ENCODE measurements around the gene CLMN.

CLMN gene

GRCh38 chr14:95265106-95266094, 54.3 kb downstream of the CLMN start:
- Histone ChIP-seq H3K4me3 (ENCODE audit: low read length) (no peak overlapping the region), H3K4me1 (ENCODE audit: control insufficient read depth, insufficient read depth, low read length) (peaks cover 4% of the 10 kb centered on the region), H3K27ac (ENCODE audit: low read depth, low read length) (peak overlapping the region; percentile 50), H3K27me3 (ENCODE audit: control insufficient read depth, insufficient read depth, low read length) (no peaks in the 10 kb centered on the region), H3K9ac (ENCODE audit: low read length) (peak overlapping the region; percentile 27), H3K36me3 (ENCODE audit: control insufficient read depth, insufficient read depth, low read length) (no peaks in the 10 kb centered on the region)

- Histone ChIP-seq H3K27ac (ENCODE audit: low read depth, low read length) (no peak overlapping the region), H3K4me3 (ENCODE audit: low read length) (no peak overlapping the region), H3K27me3 (ENCODE audit: control insufficient read depth, insufficient read depth, low read length) (no peaks in the 10 kb centered on the region), H3K9ac (ENCODE audit: low read length) (no peak overlapping the region), H3K36me3 (ENCODE audit: control insufficient read depth, insufficient read depth, low read length) (no peaks in the 10 kb centered on the region), H3K4me1 (ENCODE audit: control insufficient read depth, insufficient read depth, low read length) (peaks cover 4% of the 10 kb centered on the region)
Measured at GRCh38 chr14:95264271-95264973, 55.3 kb downstream of the CLMN start.

- Histone ChIP-seq H3K9ac (ENCODE audit: low read length) (no peak overlapping the region), H3K4me1 (ENCODE audit: control insufficient read depth, insufficient read depth, low read length) (peaks cover 4% of the 10 kb centered on the region), H3K27ac (ENCODE audit: low read depth, low read length) (no peak overlapping the region), H3K36me3 (ENCODE audit: control insufficient read depth, insufficient read depth, low read length) (no peaks in the 10 kb centered on the region), H3K27me3 (ENCODE audit: control insufficient read depth, insufficient read depth, low read length) (no peaks in the 10 kb centered on the region), H3K4me3 (ENCODE audit: low read length) (no peak overlapping the region)
Measured at GRCh38 chr14:95263527-95264231, 56.0 kb downstream of the CLMN start.

- Histone ChIP-seq H3K9ac (ENCODE audit: low read length) (no peak overlapping the region), H3K4me3 (ENCODE audit: low read length) (no peak overlapping the region), H3K27me3 (ENCODE audit: control insufficient read depth, insufficient read depth, low read length) (no peaks in the 10 kb centered on the region), H3K36me3 (ENCODE audit: control insufficient read depth, insufficient read depth, low read length) (no peaks in the 10 kb centered on the region), H3K27ac (ENCODE audit: low read depth, low read length) (no peak overlapping the region), H3K4me1 (ENCODE audit: control insufficient read depth, insufficient read depth, low read length) (peaks cover 4% of the 10 kb centered on the region)
Measured at GRCh38 chr14:95262511-95262891, 57.2 kb downstream of the CLMN start.

- H3K27ac ChIP-seq (ENCODE audit: low read depth, low read length): no peak overlapping the region
- H3K4me1 ChIP-seq (ENCODE audit: control insufficient read depth, insufficient read depth, low read length): peaks cover 4% of the 10 kb centered on the region
- no peaks in the 10 kb centered on the region for H3K36me3 ChIP-seq (ENCODE audit: control insufficient read depth, insufficient read depth, low read length)
- H3K27me3 ChIP-seq (ENCODE audit: control insufficient read depth, insufficient read depth, low read length): no peaks in the 10 kb centered on the region
- no peak overlapping the region for H3K4me3 ChIP-seq (ENCODE audit: low read length)
- no peak overlapping the region for H3K9ac ChIP-seq (ENCODE audit: low read length)
Measured at GRCh38 chr14:95261616-95262510, 57.8 kb downstream of the CLMN start.

- no peak overlapping the region for H3K4me3 ChIP-seq (ENCODE audit: low read length)
- no peaks in the 10 kb centered on the region for H3K27me3 ChIP-seq (ENCODE audit: control insufficient read depth, insufficient read depth, low read length)
- H3K4me1 ChIP-seq (ENCODE audit: control insufficient read depth, insufficient read depth, low read length): peaks cover 4% of the 10 kb centered on the region
- H3K27ac ChIP-seq (ENCODE audit: low read depth, low read length): no peak overlapping the region
- no peaks in the 10 kb centered on the region for H3K36me3 ChIP-seq (ENCODE audit: control insufficient read depth, insufficient read depth, low read length)
- no peak overlapping the region for H3K9ac ChIP-seq (ENCODE audit: low read length)
Measured at GRCh38 chr14:95260537-95261361, 59.0 kb downstream of the CLMN start.

- no peaks in the 10 kb centered on the region for H3K4me1 ChIP-seq (ENCODE audit: control insufficient read depth, insufficient read depth, low read length)
- no peaks in the 10 kb centered on the region for H3K36me3 ChIP-seq (ENCODE audit: control insufficient read depth, insufficient read depth, low read length)
- H3K27me3 ChIP-seq (ENCODE audit: control insufficient read depth, insufficient read depth, low read length): no peaks in the 10 kb centered on the region
- no peak overlapping the region for H3K27ac ChIP-seq (ENCODE audit: low read depth, low read length)
- H3K9ac ChIP-seq (ENCODE audit: low read length): no peak overlapping the region
- no peak overlapping the region for H3K4me3 ChIP-seq (ENCODE audit: low read length)
Measured at GRCh38 chr14:95258754-95259593, 60.7 kb downstream of the CLMN start.

- H3K27ac ChIP-seq (ENCODE audit: low read depth, low read length): no peak overlapping the region
- no peaks in the 10 kb centered on the region for H3K4me1 ChIP-seq (ENCODE audit: control insufficient read depth, insufficient read depth, low read length)
- no peaks in the 10 kb centered on the region for H3K27me3 ChIP-seq (ENCODE audit: control insufficient read depth, insufficient read depth, low read length)
- H3K4me3 ChIP-seq (ENCODE audit: low read length): no peak overlapping the region
- no peak overlapping the region for H3K9ac ChIP-seq (ENCODE audit: low read length)
- H3K36me3 ChIP-seq (ENCODE audit: control insufficient read depth, insufficient read depth, low read length): no peaks in the 10 kb centered on the region
Measured at GRCh38 chr14:95258156-95258555, 61.6 kb downstream of the CLMN start.

GRCh38 chr14:95257521-95257920, 62.2 kb downstream of the CLMN start:
- no peaks in the 10 kb centered on the region for H3K4me1 ChIP-seq (ENCODE audit: control insufficient read depth, insufficient read depth, low read length)

GRCh38 chr14:95256776-95257060, 63.0 kb downstream of the CLMN start:
- H3K4me1 ChIP-seq (ENCODE audit: control insufficient read depth, insufficient read depth, low read length): no peaks in the 10 kb centered on the region
- no peak overlapping the region for H3K9ac ChIP-seq (ENCODE audit: low read length)
- no peaks in the 10 kb centered on the region for H3K36me3 ChIP-seq (ENCODE audit: control insufficient read depth, insufficient read depth, low read length)
- H3K27ac ChIP-seq (ENCODE audit: low read depth, low read length): no peak overlapping the region
- H3K4me3 ChIP-seq (ENCODE audit: low read length): no peak overlapping the region
- no peaks in the 10 kb centered on the region for H3K27me3 ChIP-seq (ENCODE audit: control insufficient read depth, insufficient read depth, low read length)

More at GRCh38 chr14:95257521-95257920, 62.2 kb downstream of the CLMN start:
- H3K27ac ChIP-seq (ENCODE audit: low read depth, low read length): no peak overlapping the region
- H3K36me3 ChIP-seq (ENCODE audit: control insufficient read depth, insufficient read depth, low read length): no peaks in the 10 kb centered on the region
- no peak overlapping the region for H3K4me3 ChIP-seq (ENCODE audit: low read length)
- no peak overlapping the region for H3K9ac ChIP-seq (ENCODE audit: low read length)
- no peaks in the 10 kb centered on the region for H3K27me3 ChIP-seq (ENCODE audit: control insufficient read depth, insufficient read depth, low read length)
